Bone marrow (tissue), 2 donors: ENCODE measurements around the gene CLCN1.
A peak's percentile ranks its signal among the peaks of the same experiment; 100 is the strongest.

Experiments
- DNase-seq, 2 donors: peaks; one replicate each; lab custom pipeline; 2025; lab: John Stamatoyannopoulos, UW

The CLCN1 gene

GRCh38 chr7:143363016-143363937 lies 47.4 kb downstream of the CLCN1 start:
- no peak for DNase-seq

GRCh38 chr7:143367972-143368371 lies 52.1 kb downstream of the CLCN1 start:
- no peak for DNase-seq

GRCh38 chr7:143368387-143368786 lies 52.5 kb downstream of the CLCN1 start:
- no peak for DNase-seq

GRCh38 chr7:143369678-143370651 lies 54.1 kb downstream of the CLCN1 start:
- no peak for DNase-seq

GRCh38 chr7:143372070-143372469 lies 56.2 kb downstream of the CLCN1 start:
- peak; percentile 46 to 94 for DNase-seq

- DNase-seq = no peak
Observed at GRCh38 chr7:143373255-143373794, 57.4 kb downstream of the CLCN1 start.

- DNase-seq = peak in 1 of 2 donors; percentile 26
Observed at GRCh38 chr7:143374561-143374960, 58.6 kb downstream of the CLCN1 start.

- peak in 1 of 2 donors; percentile 90 for DNase-seq
Observed at GRCh38 chr7:143375298-143376034, 59.6 kb downstream of the CLCN1 start.

- no peak for DNase-seq
Observed at GRCh38 chr7:143376396-143376795, 60.5 kb downstream of the CLCN1 start.

- no peak for DNase-seq
Observed at GRCh38 chr7:143379611-143380259, 63.8 kb downstream of the CLCN1 start.

- DNase-seq = peak; percentile 87 to 96
Observed at GRCh38 chr7:143380260-143380645, 64.3 kb downstream of the CLCN1 start.

- peak; percentile 88 to 98 for DNase-seq
Observed at GRCh38 chr7:143380646-143381426, 64.9 kb downstream of the CLCN1 start, which contains the start of gene ZYX. ZYX (plus strand) TSS chr7:143381345; CDS start chr7:143381572, 227 bp downstream.

- DNase-seq = no peak
Observed at GRCh38 chr7:143381427-143382125, 65.7 kb downstream of the CLCN1 start.

- DNase-seq = no peak
Observed at GRCh38 chr7:143382126-143382790, 66.3 kb downstream of the CLCN1 start.

- DNase-seq = no peak
Observed at GRCh38 chr7:143382791-143383641, 67.1 kb downstream of the CLCN1 start.

- DNase-seq = no peak
Observed at GRCh38 chr7:143383642-143383957, 67.7 kb downstream of the CLCN1 start.

- no peak for DNase-seq
Observed at GRCh38 chr7:143384148-143384547, 68.2 kb downstream of the CLCN1 start.
